ENCODE data around the gene PTPN4.
"Not testable (repeated sequence)": the region's sequence is repeated elsewhere in the genome, so short reads cannot be mapped to it uniquely, and the experiment has no call there.

The PTPN4 gene

GRCh38 chr2:119960821-119961220, 201.1 kb downstream of the PTPN4 start:
- Histone ChIP-seq H3K27me3 (no peaks in the 10 kb centered on the region), H3K27ac (no peak overlapping the region), H3K9me3 (no peaks in the 10 kb centered on the region), H3K4me1 (no peaks in the 10 kb centered on the region), H3K36me3 (peaks cover 14 to 31% (median 27%) of the 10 kb centered on the region in 3 donors), H3K4me3 (no peak overlapping the region)
- intact Hi-C loops (cut with DNase I; ENCODE audit: low total_unique reads), result no loop called here
- no peak for DNase-seq
- TF ChIP-seq CTCF (IDR thresholded peaks at IDR 0.05), result no peak

- Histone ChIP-seq H3K4me3 (no peak overlapping the region), H3K36me3 (peaks cover 0 to 9% (median 5%) of the 10 kb centered on the region in 3 donors), H3K9me3 (no peaks in the 10 kb centered on the region), H3K4me1 (no peaks in the 10 kb centered on the region), H3K27me3 (no peaks in the 10 kb centered on the region), H3K27ac (no peak overlapping the region)
- no peak for TF ChIP-seq CTCF (IDR thresholded peaks at IDR 0.05)
- intact Hi-C loops (cut with DNase I; ENCODE audit: low total_unique reads), result no loop called here
- no peak for DNase-seq
Measured at GRCh38 chr2:119981896-119982295, 222.2 kb downstream of the PTPN4 start.

- Histone ChIP-seq H3K4me1 (no peaks in the 10 kb centered on the region), H3K4me3 (no peak overlapping the region), H3K9me3 (no peaks in the 10 kb centered on the region), H3K27me3 (no peaks in the 10 kb centered on the region), H3K36me3 (peaks cover 0 to 6% (median 1%) of the 10 kb centered on the region in 3 donors), H3K27ac (no peak overlapping the region)
- intact Hi-C loops (cut with DNase I; ENCODE audit: low total_unique reads), result no loop called here
- TF ChIP-seq CTCF (IDR thresholded peaks at IDR 0.05), result no peak
- no peak for DNase-seq
Measured at GRCh38 chr2:119982506-119982905, 222.8 kb downstream of the PTPN4 start.

GRCh38 chr2:119983108-119983507, 223.4 kb downstream of the PTPN4 start:
- no peak for TF ChIP-seq CTCF (IDR thresholded peaks at IDR 0.05)
- Histone ChIP-seq H3K36me3 (no peaks in the 10 kb centered on the region), H3K4me3 (no peak overlapping the region), H3K9me3 (no peaks in the 10 kb centered on the region), H3K27ac (no peak overlapping the region), H3K4me1 (no peaks in the 10 kb centered on the region), H3K27me3 (no peaks in the 10 kb centered on the region)
- no peak for DNase-seq
- intact Hi-C loops (cut with DNase I; ENCODE audit: low total_unique reads), result no loop called here

- intact Hi-C loops (cut with DNase I; ENCODE audit: low total_unique reads), result no loop called here
- no peak for TF ChIP-seq CTCF (IDR thresholded peaks at IDR 0.05)
- no peaks in the 10 kb centered on the region for H3K36me3 ChIP-seq
- H3K27ac ChIP-seq, result no peak overlapping the region
- no peaks in the 10 kb centered on the region for H3K9me3 ChIP-seq
- H3K4me1 ChIP-seq, result no peaks in the 10 kb centered on the region
- H3K27me3 ChIP-seq, result no peaks in the 10 kb centered on the region
- no peak overlapping the region for H3K4me3 ChIP-seq
- no peak for DNase-seq
Measured at GRCh38 chr2:119996148-119996547, 236.4 kb downstream of the PTPN4 start.

- H3K27ac ChIP-seq; H3K36me3 ChIP-seq; H3K9me3 ChIP-seq; intact Hi-C loops (cut with DNase I; ENCODE audit: low total_unique reads); H3K27me3 ChIP-seq; DNase-seq; H3K4me3 ChIP-seq; H3K4me1 ChIP-seq: not testable (repeated sequence)
Measured at GRCh38 chr2:119996896-119997891, 237.5 kb downstream of the PTPN4 start.
